ENCODE results near the gene TMEM135.
"Not testable (repeated sequence)": the region's sequence is repeated elsewhere in the genome, so short reads cannot be mapped to it uniquely, and the experiment has no call there.

Gene TMEM135

DNA sequence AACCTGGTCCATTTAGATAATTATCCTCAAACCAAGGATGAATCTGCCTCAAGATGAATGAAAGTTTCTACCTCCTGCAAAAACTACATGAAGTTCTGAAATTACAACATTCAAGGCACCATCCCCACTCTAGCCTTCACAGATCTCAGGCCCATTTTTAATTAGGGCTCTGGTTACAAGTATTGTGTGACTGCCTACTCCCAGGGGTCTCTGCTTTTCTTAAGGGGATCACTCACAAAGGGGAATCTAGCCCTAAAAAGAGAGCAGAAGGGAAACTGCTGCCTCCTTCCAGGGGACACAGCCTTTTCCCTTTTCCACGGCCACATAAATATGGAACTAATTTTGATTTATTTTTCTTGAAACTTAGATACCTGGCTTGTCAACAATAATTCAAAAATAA lies 17.4 kb upstream of the TMEM135 start:
- FAIRE-seq (no peak), DNase-seq (ENCODE audit: low spot score) (no peak)

DNA sequence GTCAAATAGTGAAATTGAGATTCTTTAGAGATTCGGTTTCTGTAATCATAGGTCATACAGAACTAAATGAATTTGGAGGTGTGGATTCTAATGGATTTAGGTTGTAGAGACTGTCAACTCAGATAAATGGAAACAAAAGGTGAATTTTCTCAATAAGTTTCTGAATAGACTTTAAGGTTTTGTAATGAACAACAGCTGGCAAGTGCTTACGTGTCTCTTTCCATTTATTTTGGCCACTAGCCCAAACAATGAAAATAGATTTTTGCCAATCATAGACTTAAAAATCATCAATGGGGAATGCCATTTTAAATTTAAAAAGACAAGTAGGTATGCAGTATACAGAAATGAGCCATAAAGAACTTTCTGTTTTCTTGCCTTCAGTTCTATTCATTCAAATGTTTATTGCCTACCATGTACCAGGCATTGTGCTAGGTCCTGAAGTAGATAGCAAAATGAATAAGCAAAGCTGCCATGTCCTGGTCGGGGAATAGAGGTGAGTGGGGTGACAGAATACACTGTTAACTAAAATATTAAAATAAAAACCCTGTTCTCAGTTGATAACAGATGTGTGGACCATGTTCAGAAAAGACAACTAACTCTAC lies 16.9 kb upstream of the TMEM135 start:
- no peak for FAIRE-seq
- DNase-seq (ENCODE audit: low spot score) = no peak

DNA sequence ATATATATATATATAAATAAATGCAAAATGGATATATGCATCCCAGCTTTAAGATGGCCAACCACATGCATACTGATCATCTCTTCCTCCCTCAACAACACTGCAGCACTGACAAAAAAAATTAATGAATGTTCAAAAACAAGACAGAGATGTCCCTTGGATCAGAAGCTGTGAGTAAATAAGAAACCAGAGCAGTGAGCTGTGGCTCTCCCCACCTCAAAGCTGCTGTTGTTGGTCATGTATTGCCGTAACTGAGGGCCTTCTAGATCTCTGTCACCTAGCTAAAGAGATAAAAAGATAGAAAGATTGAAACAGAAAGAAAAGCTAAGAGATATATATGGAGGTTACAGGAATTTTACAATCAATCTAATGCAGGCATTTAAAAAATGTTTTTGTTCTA lies 15.5 kb upstream of the TMEM135 start:
- FAIRE-seq (no peak), DNase-seq (ENCODE audit: low spot score) (no peak)

DNA sequence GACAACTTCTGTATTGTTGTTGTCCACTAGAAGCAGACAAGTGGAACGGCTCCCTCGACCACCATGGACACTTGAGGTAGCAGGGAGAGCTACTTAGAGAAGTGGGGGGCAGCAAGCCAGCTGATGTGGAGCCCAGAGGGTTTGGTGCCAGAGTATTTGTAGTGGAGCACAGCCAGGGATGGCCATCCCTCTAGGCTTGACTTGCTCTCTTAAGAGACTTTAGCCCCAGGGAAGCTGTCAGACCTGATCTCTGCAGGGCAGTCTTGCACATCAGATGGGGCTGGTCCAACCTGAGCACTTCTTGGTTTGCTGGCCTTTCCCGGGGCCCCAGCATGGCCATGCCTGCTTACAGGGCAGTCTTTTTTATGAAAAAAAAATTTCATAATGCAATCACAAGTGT lies 15.0 kb upstream of the TMEM135 start:
- no peak for FAIRE-seq
- no peak for DNase-seq (ENCODE audit: low spot score)

DNA sequence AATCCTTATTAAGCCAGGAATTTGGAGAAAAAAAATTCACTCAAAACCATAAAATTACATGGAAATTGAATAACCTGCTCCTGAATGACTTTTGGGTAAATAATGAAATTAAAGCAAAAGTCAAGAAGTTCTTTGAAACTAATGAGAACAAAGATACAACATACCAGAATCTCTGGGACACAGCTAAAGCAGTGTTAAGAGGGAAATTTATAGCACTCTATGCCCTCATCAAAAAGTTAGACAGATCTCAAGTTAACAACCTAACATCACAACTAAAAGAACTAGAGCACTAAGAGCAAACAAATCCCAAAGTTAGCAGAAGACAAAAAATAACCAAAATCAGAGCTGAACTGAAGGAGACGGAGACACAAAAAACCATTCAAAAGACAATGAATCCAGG lies 11.3 kb upstream of the TMEM135 start:
- not testable (repeated sequence) for DNase-seq (ENCODE audit: low spot score); FAIRE-seq

DNA sequence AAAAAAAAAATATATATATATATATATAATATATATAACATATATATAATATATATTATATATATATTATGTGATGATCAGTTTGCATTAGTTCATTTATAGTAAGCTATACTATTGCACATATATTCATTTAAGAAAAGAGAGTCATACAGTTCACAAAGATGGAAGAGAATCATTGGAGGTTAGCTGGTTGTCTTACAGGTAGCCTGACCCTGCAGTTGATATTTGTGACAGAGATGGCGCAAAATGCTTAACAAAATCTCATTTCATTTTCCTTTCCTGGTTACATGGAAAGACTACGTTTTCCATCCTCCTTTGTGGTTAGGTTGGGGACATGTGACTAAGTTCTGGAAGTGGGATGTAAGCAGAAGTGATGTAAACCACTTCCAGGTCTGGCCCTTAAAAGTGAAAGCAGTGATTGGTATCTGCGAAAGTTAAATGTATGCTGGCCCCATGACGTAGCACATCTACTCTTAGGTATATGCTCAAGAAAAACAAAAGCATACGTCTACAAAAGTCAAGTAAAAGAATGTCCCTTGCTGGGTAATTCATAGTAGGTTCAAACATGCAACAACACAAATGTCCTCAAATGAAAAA lies 7.2 kb upstream of the TMEM135 start:
- no peak for FAIRE-seq

DNA sequence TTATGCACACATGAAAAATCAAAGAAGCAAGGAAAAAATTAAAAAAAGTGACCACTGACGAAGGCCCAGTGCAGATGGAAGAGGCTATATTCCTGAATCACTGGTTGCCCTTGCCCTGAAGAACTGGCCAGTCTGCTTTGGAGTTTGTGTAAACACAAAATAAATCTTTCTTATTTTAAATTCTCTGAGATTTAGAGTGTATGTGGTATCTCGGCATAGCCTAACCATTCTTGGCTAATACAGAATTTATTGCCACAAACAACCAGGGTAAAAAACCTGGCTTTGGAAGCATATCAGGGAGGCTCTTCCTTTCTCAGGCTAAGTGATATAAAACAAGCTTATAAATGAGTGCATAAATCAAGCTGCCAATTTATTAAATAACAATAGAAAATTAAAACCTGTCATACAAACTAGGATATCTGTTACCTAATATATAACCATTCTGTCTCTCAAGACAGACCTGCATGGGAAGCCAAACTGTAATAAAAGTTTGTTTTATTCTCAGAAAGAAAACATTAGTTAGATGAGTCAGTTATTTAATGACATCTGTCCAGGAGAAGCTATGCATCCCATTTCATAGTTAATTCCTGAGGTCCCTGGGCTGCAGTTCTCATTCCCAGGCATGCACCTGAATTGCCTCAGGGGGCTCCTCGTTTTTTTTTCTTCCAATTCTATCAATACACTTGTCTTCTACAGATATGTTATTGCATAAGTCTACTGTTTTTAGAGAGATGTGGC lies 6.1 kb upstream of the TMEM135 start:
- FAIRE-seq (no peak), DNase-seq (ENCODE audit: low spot score) (no peak)

More for the DNA sequence above, 7.2 kb upstream of the TMEM135 start:
- DNase-seq (ENCODE audit: low spot score) = no peak

DNA sequence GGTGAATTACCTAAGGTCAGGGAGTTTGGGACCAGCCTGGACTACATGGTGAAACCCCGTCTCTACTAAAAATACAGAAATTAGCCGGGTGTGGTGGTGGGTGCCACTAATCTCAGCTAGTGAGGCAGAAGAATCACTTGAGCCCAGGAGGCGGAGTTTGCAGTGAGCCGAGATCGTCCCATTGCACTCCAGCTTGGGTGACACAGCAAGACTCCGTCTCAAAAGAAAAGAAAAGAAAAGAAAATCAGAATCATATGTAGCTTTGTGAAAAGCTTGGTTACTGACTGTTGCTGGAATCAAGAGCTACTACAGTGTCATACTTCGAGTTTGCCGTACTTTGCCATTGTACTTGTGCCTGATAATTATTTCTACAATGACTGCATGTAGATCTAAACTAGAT lies 4.2 kb upstream of the TMEM135 start:
- DNase-seq (ENCODE audit: low spot score) (no peak), FAIRE-seq (no peak)

DNA sequence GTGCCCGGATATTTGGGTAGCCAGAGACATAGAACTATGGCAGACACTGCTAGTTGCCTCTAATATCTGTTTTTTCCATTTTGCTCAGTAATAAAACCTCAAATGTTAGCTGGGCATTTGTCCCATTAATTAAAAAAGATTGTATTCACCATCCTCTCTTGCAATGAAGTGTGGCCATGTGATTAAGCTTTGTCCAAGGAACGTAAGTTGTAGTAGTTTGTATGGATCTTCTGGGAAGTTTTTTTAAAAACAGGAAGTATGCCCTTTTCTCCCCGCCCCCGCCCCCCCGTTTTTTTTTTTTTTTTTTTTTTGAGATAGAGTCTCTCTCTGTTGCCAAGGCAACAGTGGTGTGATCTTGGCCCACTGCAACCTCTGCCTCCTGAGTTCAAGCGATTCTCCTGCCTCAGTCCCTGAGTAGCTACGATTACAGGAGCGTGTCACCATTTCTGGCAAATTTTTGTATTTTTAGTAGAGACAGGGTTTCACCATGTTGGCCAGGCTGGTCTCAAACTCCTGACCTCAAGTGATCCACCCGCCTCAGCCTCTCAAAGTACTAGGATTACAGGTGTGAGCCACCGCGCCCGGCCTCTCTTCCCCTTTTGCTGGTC lies 1.7 kb upstream of the TMEM135 start:
- FAIRE-seq = no peak

DNA sequence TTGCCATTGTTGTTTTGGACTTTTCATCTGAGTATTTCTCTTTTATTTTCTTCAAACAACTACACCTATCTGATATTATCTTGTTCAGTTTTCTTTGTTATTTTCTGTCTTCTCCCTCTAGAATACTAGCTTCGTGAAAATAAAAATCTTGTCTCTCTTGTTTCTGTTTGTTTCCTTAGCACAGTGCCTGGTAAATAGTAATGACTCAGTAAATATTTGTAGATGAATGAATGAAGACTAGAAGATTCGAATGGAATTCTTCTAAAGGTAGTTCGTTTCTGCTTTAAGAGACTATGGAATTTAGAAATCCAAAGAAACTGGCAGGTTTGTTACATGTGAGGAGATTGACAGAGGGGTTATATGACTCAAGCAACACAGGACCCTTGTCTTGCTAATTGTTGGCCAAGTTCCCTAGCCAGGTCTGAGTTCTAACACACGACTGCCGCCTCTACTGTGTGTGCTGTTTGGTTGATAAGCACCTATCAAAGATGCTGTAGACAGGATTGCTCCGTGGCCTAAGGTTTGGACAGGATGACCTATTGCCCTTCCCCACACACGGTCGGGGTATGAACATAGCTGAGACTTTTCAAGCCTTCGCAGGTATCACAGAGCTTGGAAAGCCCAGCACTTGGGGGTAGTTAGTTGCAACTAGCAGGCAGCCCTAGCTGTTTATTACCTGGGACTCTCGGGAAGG lies 831 bp upstream of the TMEM135 start:
- no peak for DNase-seq (ENCODE audit: low spot score)
- FAIRE-seq = no peak

More for the DNA sequence above, 1.7 kb upstream of the TMEM135 start:
- no peak for DNase-seq (ENCODE audit: low spot score)

DNA sequence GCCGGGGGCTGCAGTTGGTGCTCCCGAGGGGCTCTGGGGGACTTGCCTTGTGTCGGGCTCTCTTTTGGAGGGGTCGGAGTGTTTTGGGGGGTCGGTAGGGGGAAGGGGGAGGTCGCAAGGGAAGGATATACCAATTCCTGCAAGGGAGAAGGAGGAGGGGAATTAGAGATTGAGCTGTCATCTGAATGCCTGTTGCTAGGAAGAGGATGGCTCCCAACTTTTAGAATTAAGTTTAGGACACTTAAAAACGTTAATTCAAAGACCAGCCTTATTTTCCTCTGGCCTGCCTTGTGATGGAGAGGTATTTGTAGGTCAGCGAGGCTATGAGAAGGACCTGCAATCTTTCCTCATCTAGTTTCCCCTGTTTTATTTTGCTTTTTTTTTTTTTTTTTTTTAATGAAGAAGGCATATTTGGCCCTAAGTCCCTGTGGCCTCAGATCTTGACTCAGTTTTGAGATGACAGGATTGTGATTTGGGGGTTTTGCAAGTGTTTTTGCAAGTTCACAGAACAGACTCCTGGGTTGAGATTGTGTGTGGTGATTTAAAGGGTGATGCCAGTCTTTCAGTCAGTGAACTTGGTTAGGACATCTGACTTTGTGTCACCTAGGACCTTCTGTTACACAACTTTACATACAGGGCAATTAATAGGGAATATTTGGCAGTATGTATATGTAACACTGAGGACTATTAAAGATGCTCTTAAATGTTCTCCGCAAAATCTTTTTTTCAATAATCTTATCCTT lies 672 bp downstream of the TMEM135 start:
- peak; percentile 30 for DNase-seq (ENCODE audit: low spot score)
- FAIRE-seq = no peak

DNA sequence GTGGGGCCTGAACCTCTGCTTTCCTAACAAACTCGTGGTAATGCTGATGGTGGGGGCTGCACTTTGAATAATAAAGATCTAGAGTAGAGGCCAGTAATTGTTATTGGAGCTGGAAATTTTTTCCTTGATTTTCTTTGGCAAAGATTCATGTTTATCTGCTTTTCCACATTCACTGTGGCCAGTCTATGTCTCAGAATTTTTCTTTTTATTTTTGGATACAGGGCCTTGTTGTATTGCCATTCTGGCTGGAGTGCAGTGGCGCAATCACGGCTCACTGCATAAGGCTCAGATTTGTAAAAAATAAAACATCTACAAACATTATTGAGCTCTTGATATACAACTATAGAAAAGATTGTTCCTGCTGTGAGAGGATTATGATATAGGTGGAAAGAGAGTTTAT lies 1.6 kb downstream of the TMEM135 start:
- FAIRE-seq = no peak
- DNase-seq (ENCODE audit: low spot score) = no peak

DNA sequence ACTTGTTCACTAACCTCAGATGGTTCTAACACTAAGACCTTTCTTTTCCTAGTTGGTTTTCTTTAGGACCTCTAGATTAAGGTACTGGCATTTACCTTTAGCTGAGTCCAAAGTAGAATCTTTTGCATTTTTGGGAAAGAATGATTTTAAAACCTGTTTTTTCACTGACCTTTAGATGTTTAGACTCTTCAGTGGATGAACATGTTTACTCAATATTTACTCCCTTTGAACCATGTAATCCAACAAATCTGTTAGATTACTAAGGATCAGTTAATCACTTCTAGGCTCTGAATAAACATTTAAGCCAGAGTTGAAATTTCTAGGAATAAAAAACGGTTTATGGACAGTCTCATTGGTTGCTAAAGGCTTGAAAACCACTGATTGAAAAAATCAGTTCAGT lies 6.2 kb downstream of the TMEM135 start:
- no peak for DNase-seq (ENCODE audit: low spot score)
- FAIRE-seq = no peak

DNA sequence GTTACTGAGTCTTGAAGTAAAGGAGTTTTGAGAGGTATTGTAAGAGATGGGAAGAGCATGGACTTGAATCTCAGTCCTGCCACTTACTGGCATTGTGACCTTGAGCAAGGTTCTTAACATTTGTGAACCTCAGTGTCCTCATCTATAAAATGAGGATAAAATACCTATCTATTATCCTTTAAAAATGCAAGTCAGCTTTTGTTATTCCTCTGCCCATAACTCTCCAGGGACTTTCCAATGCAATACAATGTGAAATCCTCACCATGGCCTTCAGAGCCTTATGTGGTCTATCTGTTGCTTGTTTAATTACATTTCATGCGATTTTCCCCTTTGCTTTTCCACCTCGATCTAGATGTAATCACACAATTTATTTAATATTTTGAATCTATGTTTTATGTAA lies 9.1 kb downstream of the TMEM135 start:
- no peak for FAIRE-seq

DNA sequence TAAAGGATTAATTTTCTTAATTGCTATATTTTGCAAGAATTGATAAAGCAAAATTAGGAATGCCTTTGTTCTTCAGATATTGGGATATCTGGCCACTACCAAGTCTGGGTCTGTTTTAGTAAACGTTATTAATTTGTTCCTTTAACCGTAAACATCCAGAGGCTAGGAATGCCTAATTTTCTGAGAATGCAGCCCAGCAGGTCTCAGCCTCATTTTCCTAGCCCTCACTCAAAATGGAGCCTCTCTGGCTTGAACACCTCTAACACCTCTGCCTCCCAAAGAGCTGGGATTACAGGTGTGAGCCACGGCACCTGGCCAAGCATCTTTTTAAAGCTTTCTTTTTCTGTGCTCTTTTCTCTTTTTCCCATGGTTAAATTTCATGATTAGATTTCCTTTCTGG lies 18.4 kb downstream of the TMEM135 start:
- FAIRE-seq = no peak
- DNase-seq (ENCODE audit: low spot score) = no peak

More for the DNA sequence above, 9.1 kb downstream of the TMEM135 start:
- no peak for DNase-seq (ENCODE audit: low spot score)

DNA sequence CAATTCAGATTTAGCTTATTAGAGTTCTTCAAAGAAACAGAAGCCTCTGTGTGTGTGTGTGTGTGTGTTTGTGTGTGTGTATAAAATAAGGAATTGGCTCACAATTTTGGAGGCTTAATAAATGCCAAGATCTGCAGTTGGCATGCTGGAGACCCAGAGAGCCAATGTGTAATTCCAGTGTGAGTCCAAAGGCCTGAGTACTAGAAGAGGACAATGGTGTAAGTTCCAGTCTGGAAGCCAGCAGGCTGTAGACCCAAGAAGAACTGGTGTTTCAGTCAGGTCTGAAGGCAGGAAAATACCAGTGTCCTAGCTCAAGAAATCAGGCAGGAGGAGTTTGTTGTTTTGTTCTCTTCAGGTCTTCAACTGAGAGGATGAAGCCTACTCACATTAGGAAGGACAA lies 20.0 kb downstream of the TMEM135 start:
- no peak for FAIRE-seq
- DNase-seq (ENCODE audit: low spot score) = no peak

DNA sequence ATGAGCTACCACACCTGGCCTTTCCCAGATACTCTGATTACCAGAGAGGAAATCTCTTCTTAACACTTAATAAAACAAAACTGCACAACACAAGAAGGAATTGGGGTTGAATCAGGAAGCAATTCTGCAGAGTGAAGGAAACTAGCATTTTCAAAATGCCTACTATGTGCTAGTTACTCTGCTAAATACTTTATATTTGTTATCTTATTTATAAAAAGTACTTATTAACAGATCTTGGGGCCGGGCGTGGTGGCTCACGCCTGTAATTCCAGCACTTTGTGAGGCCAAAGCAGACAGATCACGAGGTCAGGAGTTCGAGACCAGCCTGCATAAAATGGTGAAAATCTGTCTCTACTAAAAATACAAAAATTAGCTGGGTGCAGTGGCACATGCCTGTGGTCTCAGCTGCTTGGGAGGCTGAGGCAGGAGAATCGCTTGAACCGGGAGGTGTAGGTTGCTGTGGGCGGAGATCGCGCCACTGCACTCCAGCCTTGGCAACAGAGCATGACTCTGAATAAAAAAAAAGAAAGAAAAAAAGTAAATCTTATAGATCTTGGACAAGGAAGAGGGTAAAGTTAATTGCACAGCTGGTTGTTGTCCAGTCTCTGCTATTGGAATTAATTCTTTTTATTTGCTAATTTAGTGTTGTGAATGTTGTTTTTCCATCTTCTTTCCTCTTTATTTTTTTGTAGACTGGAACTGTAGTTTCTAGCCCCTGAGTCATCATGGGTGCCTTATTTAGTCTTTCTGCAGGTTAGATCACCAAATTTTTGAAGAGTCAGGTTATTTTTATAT lies 22.1 kb downstream of the TMEM135 start:
- FAIRE-seq (no peak), DNase-seq (ENCODE audit: low spot score) (no peak)

DNA sequence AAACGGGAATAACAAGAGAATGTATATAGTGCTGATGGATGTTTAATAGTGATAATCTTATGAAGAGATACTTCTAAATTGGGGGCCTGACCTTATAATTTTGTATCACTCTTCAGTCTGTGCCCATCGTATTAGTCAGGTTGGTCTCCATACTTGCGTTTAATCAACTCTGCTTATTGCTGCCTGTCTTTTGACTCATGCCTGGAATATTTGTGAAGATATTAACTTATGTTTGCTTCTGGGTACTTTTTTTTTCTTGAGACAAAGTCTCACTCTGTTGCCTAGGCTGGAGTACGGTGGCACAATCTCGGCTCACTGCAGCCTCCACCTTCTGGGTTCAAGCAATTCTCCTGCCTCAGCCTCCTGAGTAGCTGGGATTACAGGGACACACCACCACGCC lies 24.0 kb downstream of the TMEM135 start:
- FAIRE-seq = no peak
- DNase-seq (ENCODE audit: low spot score) = no peak

DNA sequence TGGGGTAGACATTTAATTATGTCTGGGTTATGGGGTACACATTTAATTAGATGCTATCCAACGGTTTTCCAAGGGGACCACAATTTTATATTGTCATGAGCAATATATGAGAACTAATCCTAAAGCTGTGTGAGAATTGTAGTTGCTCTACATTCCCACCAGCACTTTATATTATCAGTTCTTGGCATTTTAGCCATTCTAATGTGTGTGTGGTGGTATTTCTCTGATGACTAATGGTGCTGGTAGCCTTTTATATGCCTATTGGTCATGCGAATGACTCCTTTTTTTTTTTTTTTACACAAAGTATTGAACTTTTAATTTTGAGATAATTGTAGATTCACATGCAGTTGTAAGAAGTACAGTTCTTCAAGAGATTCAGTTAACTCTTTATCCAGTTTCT lies 26.2 kb downstream of the TMEM135 start:
- DNase-seq (ENCODE audit: low spot score) = no peak
- FAIRE-seq = no peak

DNA sequence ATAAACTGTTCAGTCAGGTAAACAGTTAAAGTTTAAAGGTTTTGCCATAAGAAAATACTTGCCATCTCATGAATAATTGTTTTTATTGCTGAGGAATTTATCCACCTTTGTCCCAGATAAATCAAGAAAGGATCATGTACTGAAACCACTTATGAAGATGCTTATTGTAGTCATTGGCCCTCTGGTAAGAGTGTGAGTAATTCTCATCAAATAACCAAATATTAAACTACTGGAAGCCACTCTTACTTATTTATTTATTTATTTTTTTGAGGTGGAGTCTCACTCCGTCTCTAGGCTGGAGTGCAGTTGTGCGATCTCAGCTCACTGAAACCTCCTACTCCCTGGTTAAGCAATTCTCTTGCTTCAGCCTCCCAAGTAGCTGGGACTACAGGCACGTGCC lies 35.1 kb downstream of the TMEM135 start:
- DNase-seq (ENCODE audit: low spot score) = no peak
- no peak for FAIRE-seq
